Stomach smooth muscle (tissue), 2 donors: ENCODE results near the gene FRMPD1.
"Not testable (repeated sequence)": the region's sequence is repeated elsewhere in the genome, so short reads cannot be mapped to it uniquely, and the experiment has no call there.

ENCODE experiments used
- H3K27ac ChIP-seq: one replicate; pipeline ENCODE4 v1.7.0; 2013; ENCODE audit warnings: mild to moderate bottlenecking, low read length, inconsistent platforms
- H3K27me3 ChIP-seq, 2 donors: one replicate each; pipeline ENCODE4 v1.7.0; 2013; ENCODE audit warnings: low read length in 2 of 2; ENCODE audit not compliant: insufficient read depth in 2 of 2, control insufficient read depth in 1 of 2
- H3K36me3 ChIP-seq, 2 donors: one replicate each; pipeline ENCODE4 v1.7.0; 2013; ENCODE audit warnings: low read length in 2 of 2; ENCODE audit not compliant: control insufficient read depth in 2 of 2, insufficient read depth in 2 of 2
- H3K4me1 ChIP-seq: one replicate; pipeline ENCODE4 v1.7.0; 2013; ENCODE audit warnings: low read length; ENCODE audit not compliant: control insufficient read depth, insufficient read depth
- H3K4me3 ChIP-seq, 2 donors: one replicate each; pipeline ENCODE4 v1.7.0; 2013; ENCODE audit warnings: low read length in 2 of 2
- H3K9ac ChIP-seq, 2 donors: one replicate each; pipeline ENCODE4 v1.7.0; 2013; ENCODE audit warnings: low read length in 2 of 2, mild to moderate bottlenecking in 1 of 2
- H3K9me3 ChIP-seq, 2 donors: one replicate each; pipeline ENCODE4 v1.7.0; 2013; ENCODE audit warnings: low read length in 2 of 2; ENCODE audit not compliant: control insufficient read depth in 2 of 2
- donor health status: healthy.
- donor health status: Pancreatic carcinoma.

FRMPD1 gene

GRCh38 chr9:37650873-37651768 is at the start of gene FRMPD1:
FRMPD1 (plus strand) TSS chr9:37650954; CDS start chr9:37692642, 41,688 bp downstream.
- no peak within 1 kb of the TSS for H3K27ac ChIP-seq
- H3K9ac ChIP-seq: peak within 1 kb of the TSS in 1 of 2 donors; percentile 29

DNA sequence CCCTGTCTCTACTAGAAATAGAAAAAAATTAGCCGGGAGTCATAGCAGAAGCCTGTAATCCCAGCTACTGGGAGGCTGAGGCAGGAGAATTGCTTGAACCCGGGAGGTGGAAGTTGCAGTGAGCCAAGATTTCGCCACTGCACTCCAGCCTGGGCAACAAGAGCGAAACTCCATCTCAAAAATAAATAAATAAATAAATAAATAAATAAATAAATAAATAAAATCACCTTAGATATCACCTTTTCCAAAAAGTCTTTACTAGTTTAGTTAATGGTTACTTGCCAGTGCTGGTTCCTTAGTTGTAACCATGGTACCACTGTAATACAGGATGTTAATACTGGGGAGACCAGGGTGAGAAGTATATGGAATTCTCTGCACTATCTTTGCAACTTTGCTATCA is 48.7 kb upstream of the FRMPD1 start:
- H3K27ac ChIP-seq, H3K9ac ChIP-seq, H3K4me3 ChIP-seq, H3K27me3 ChIP-seq, H3K36me3 ChIP-seq, H3K4me1 ChIP-seq, H3K9me3 ChIP-seq: not testable (repeated sequence)

More at GRCh38 chr9:37650873-37651768, at the start of gene FRMPD1:
- Histone ChIP-seq H3K4me1 (peaks cover 13% of the 10 kb centered on the region), H3K27me3 (peaks cover 32 to 33% of the 10 kb centered on the region in 2 donors), H3K9me3 (no peaks in the 10 kb centered on the region), H3K4me3 (peak within 1 kb of the TSS; percentile 44 to 77), H3K36me3 (no peaks in the 10 kb centered on the region)

GRCh38 chr9:37602817-37603216 is 47.9 kb upstream of the FRMPD1 start:
- Histone ChIP-seq H3K27ac (no peak overlapping the region), H3K9ac (no peak overlapping the region), H3K4me3 (no peak overlapping the region), H3K27me3 (peaks cover 2 to 5% of the 10 kb centered on the region in 2 donors), H3K9me3 (no peaks in the 10 kb centered on the region), H3K36me3 (no peaks in the 10 kb centered on the region), H3K4me1 (no peaks in the 10 kb centered on the region)

DNA sequence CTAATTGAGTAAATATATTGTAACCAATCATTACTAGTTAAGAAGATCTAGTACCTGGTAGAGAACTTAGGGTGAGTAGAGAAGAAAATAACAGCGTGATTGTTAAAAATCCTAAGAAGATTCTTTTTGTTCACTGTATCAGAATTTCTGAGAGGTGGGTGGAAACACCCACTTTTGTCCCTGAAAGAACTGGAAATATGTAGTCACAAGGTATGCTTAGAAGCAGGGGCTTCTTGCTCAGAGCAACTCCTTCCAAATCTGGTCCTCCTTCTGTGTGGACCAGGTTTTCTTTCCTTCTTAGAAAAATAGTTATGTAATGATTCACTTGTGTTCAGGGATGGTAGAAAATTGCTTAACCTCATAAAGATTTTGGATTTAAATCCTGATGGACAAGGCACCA is 46.5 kb upstream of the FRMPD1 start:
- Histone ChIP-seq H3K27ac (no peak overlapping the region), H3K27me3 (peaks cover 2 to 5% of the 10 kb centered on the region in 2 donors), H3K36me3 (no peaks in the 10 kb centered on the region), H3K9me3 (no peaks in the 10 kb centered on the region), H3K9ac (no peak overlapping the region), H3K4me3 (no peak overlapping the region), H3K4me1 (no peaks in the 10 kb centered on the region)

DNA sequence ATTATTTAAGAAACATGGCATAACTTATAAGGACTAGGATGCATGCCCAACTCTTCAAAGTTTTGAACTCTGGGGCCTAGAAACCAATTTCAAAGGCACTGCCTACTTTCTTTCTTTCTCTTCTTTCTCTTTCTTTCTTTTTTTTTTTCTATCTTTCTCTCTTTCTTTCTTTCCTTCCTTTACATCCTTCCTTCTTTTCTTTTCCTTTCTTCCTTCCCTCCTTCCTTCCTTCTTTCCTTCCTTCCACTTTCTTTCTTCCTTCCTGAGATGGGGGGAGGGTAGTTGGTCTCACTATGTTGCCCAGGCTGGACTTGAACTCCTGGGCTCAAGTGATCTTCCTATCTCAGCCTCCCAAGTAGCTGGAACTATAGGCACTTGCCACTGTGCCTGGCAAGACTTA is 42.5 kb upstream of the FRMPD1 start:
- Histone ChIP-seq H3K27me3 (peaks cover 3 to 5% of the 10 kb centered on the region in 2 donors), H3K27ac (no peak overlapping the region), H3K4me3 (no peak overlapping the region), H3K36me3 (no peaks in the 10 kb centered on the region), H3K9me3 (no peaks in the 10 kb centered on the region), H3K9ac (no peak overlapping the region), H3K4me1 (no peaks in the 10 kb centered on the region)

GRCh38 chr9:37609735-37610397 is 40.9 kb upstream of the FRMPD1 start:
- Histone ChIP-seq H3K9ac (no peak overlapping the region), H3K9me3 (no peaks in the 10 kb centered on the region), H3K36me3 (no peaks in the 10 kb centered on the region), H3K27ac (no peak overlapping the region), H3K27me3 (peaks cover 3 to 5% of the 10 kb centered on the region in 2 donors), H3K4me1 (no peaks in the 10 kb centered on the region), H3K4me3 (no peak overlapping the region)

GRCh38 chr9:37611014-37611413 is 39.7 kb upstream of the FRMPD1 start:
- Histone ChIP-seq H3K9me3 (no peaks in the 10 kb centered on the region), H3K27me3 (peaks cover 0 to 3% of the 10 kb centered on the region in 2 donors), H3K27ac (no peak overlapping the region), H3K4me1 (no peaks in the 10 kb centered on the region), H3K4me3 (no peak overlapping the region), H3K9ac (no peak overlapping the region), H3K36me3 (no peaks in the 10 kb centered on the region)

- no peaks in the 10 kb centered on the region for H3K9me3 ChIP-seq
- H3K4me3 ChIP-seq: no peak overlapping the region
- H3K4me1 ChIP-seq: no peaks in the 10 kb centered on the region
- peaks cover 0 to 3% of the 10 kb centered on the region in 2 donors for H3K27me3 ChIP-seq
- no peaks in the 10 kb centered on the region for H3K36me3 ChIP-seq
- no peak overlapping the region for H3K9ac ChIP-seq
- H3K27ac ChIP-seq: no peak overlapping the region
Measured at GRCh38 chr9:37611961-37612360, 38.8 kb upstream of the FRMPD1 start.

DNA sequence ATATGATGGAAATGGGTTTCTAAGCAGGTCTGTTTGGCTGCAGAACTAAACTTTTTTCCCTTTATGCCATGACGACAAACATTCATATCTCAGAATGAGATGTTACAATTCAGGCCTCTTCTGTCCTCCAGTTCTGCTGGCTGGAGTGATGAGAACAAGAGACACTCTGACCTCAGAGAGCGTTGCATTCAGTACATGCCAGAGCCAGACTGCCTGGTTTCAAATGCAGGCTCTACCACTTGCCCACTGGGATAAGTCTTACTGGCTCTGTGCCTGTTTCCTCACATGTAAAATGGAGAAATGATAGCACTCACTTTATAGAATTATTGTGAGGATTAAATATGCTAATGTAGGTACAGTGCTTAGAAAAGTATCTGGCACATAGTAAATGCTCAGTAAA is 33.6 kb upstream of the FRMPD1 start:
- no peak overlapping the region for H3K9ac ChIP-seq
- no peak overlapping the region for H3K4me3 ChIP-seq
- H3K36me3 ChIP-seq: no peaks in the 10 kb centered on the region

GRCh38 chr9:37617832-37618231 is 32.9 kb upstream of the FRMPD1 start:
- Histone ChIP-seq H3K9me3 (no peaks in the 10 kb centered on the region), H3K4me1 (no peaks in the 10 kb centered on the region)

More for the DNA sequence above, 33.6 kb upstream of the FRMPD1 start:
- no peaks in the 10 kb centered on the region for H3K27me3 ChIP-seq
- no peaks in the 10 kb centered on the region for H3K9me3 ChIP-seq
- no peaks in the 10 kb centered on the region for H3K4me1 ChIP-seq
- no peak overlapping the region for H3K27ac ChIP-seq

GRCh38 chr9:37618817-37619216 is 31.9 kb upstream of the FRMPD1 start:
- Histone ChIP-seq H3K36me3 (no peaks in the 10 kb centered on the region), H3K9ac (no peak overlapping the region), H3K27me3 (peaks cover 0 to 2% of the 10 kb centered on the region in 2 donors), H3K4me3 (no peak overlapping the region), H3K9me3 (no peaks in the 10 kb centered on the region), H3K4me1 (no peaks in the 10 kb centered on the region), H3K27ac (no peak overlapping the region)

More at GRCh38 chr9:37617832-37618231, 32.9 kb upstream of the FRMPD1 start:
- Histone ChIP-seq H3K9ac (no peak overlapping the region), H3K4me3 (no peak overlapping the region), H3K36me3 (no peaks in the 10 kb centered on the region), H3K27me3 (no peaks in the 10 kb centered on the region), H3K27ac (no peak overlapping the region)
